SHP77 treated with DMSO at 0.1 percent for 48 hours (cell line): ENCODE measurements around the gene PNO1.

Experiments
- DNase-seq: peaks from one replicate; lab custom pipeline; 2025; lab: John Stamatoyannopoulos, UW

PNO1 gene

DNA sequence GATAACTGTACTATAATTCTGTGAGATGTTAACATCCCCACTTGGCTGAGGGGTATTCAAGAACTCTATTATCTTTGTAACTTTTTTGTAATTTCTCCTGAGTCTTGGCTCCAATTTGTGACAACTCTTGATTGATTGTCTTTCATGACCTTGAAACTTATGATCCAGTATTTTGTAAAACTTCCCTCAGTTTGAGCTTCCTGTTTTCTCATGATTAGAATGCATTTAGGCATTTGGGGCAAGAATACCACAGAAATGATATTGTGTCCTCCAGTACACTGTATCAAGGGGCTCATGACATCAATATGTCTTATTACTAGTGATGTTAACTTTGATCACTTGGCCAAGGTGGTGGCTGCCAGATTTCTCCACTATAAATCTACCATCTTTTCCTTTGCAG is 37.4 kb downstream of the PNO1 start:
- no peak for DNase-seq

DNA sequence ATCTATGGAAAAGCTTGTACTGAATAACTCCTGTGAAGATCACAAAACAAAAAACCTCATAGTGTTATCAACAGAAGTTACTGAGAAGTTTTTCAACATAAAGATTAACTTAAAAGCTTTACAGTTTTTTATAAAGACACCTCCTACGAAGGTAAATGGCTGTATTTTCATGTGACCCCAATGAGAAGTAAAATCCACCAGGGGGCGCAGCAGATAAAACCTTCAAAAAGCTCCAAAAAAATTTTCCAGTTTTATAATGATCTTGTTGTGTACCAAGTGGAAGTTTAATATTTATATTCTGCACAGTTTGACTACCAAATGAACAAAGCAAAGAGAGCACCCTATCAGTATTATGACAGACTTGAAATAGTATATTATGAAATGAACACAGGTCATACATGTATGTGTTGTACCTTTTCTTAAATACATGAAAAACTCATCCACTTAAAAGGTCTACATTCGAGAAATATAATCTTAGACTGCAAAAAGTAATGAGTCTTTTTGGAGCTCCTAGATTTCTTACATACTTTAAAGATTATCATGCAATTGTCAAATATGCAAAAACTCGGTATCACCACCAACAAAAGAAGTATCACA is 38.5 kb downstream of the PNO1 start:
- peak; percentile 13 for DNase-seq

DNA sequence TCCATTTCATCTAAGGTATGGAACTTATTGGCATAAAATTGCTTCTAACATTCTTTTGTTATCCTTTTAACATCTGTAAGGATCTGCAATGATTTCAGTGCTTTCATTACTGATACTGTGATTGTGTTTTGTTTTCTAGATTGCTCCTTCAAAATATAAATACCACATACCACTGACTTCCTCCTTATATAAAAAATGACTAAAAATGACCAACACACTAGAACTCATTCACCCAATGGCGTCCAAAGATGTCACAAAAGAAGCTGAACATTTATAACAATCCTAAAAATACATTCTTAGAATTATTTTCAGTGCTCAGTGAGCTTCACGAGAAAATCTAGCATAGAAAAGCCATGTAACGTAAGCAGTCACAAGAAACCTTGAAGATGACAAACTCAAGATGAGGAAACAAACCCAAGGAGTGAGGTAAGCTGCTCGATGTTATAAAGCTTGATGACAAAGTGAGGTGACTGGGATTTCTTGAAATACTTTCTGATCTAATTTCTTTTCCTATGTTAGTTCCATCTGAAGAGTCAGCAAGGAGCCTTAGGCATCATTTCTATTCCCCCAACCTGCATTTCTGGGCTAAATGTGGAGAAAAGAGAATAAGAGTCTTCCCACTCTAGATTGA is 42.6 kb downstream of the PNO1 start:
- DNase-seq: no peak

DNA sequence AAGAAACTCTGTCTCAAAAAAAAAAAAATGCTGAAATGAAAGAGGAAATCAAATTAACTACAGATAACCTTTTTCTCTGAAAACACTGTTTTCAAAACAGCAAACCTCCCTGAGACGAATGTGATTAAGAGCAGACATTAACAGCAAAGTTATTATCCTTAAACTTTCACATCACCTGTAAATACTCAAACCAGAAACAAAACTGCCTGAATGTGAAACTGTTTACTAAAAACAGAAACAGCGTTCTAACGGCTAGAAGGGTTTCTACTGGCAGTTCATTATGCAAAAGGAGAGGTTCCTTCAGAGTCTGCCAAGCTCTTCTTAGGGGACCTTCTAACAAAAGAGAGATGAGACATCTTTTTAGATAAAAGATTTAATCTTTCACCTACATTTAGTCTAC is 45.9 kb downstream of the PNO1 start:
- DNase-seq: no peak

DNA sequence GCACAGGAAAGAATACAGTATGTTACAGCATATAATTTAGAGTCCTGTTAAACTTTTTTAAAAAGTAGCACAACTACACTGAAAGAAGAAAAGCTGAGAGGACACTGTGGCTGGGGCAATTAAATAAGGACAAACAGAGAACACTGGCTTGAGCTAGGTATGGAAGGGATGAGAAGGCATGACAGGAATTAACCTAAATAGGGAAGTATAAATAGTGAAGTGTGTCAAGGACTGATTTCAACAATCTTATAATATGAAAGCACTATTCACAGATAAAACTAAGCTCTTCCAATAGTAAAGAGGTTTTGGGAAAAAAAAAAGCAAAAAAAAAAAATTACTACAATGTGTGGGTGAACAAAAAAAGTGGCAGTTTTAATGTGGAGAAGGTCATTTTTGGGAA is 49.1 kb downstream of the PNO1 start:
- no peak for DNase-seq

DNA sequence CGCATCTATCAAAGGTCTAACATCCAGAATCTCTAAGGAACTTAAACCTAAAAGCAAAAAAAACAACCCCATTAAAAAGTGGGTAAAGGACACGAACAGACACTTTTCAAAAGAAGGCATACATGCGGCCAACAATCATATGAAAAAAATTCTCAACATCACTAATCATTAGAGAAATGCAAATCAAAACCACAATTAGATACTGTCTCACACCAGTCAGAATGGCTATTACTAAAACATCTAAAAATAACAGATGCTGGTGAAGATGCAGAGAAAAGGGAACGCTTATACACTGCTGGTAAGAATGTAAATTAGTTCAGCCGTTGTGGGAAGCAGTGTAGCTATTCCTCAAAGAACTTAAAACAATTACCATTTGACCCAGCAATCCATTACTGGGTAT is 56.7 kb downstream of the PNO1 start:
- DNase-seq: no peak

DNA sequence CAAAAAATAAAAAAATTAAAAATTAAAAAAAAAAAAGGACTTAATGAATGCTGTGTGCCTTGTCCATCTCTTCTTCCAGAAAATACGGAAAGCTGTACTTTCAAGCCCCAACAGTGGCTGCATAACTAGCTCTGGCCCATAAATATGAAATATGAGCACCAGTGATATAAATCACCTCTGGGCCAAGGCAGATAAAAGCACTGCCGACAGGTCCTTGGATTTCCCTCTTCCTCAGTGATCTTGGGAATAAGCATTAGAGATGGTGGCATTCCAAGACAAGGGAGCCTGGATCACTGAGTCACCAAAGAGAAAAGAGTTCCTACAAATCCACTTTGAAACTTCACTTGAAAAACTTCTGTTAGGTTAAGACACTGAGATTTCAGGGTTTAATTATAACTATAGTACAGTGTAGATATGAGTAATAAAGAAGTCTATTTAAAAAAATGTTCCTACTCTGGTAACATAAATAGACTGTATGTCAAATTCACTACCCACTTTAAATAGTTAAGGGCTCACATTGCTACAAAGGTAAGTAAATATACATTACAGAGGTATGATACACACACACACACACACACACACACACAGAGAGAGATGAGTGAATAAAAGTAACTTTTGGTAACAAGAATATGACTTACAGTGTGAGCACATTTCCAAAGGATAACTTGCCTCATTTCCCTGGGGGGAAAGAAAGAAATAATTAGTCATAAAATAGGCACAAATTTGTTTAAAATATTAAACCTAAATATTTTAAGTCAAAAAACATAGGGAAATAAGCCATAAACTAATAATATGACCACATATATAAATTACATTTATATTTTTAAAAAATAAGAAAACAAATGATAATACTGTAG is 59.0 kb downstream of the PNO1 start:
- no peak for DNase-seq

DNA sequence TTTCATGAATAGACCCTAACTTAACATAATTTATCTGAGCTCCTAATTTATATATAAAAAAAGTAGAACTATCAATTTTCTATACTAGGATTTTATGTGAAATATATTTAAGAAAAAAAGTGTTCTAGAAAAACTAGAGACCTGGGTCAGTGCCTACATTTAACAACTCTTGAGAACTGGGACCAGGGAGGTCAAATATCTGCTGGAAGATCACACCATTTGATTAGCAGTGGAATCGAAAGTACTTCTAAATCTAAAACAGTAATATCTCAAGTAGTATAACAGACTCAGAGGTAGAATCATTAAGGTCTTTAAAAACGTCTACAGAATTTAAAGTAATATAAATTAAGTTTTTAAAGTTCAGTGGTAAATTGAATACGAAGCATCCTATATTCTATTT is 60.0 kb downstream of the PNO1 start:
- no peak for DNase-seq

DNA sequence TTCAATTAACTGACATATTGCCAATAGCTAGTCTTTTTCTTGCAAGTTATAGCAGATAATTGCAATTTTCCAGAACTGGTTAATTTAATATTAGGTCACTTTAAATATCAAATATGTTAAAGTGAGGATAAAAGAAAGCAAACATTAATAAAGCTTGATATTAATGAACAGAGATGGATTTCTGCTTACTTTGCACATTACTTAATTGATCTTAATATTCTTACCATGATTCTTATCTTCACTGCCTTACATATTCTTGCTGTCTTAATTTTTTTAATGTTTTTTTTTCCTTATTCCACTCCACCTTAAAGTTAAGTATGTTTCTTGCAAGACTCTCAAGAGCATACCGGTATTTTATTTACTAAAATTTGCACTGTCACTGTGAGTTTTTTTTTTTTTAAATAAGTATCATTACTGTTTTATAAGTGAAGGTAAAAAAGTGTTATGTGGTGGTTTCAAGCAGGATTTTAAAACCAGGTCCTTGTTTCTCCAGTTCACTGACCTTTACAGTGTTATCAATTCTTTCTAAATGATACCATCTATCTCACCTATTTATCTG is 60.7 kb downstream of the PNO1 start:
- no peak for DNase-seq

DNA sequence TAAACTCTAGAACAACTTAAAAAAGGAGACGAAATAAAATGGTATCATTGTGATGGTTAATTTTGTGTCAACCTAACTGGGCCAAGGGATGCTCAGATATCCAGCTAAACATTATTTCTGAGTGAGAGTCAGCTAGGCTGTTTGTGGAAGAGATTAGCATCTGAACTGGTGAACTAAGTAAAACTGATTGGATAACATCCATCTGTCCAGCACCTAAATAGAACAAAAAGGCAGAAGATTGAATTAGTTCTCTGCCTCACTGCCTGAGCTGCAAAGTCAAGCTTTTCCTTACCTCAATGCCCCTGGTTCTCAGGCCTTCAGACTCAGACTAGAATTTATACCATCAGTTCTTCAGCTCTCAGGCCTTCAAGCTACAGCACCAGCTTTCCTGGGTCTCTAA is 64.6 kb downstream of the PNO1 start:
- DNase-seq: no peak

DNA sequence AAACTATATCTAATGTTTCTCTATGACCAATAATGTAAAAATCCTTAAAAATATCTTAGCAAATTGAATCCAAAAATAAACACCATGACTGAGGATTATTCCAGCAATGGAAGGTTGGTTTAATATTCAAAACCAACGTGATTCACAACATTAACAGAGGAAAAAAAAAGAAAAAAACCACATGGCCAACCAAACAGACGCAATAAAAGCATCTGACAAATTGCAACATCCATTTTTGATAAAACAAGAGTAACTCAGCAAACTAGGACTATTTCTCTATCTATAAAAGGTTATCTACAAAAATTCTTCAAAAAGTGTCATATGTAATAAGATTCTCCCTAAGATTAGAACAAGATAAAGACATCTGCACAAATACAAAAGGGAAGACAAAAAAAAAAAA is 65.7 kb downstream of the PNO1 start:
- DNase-seq: no peak

DNA sequence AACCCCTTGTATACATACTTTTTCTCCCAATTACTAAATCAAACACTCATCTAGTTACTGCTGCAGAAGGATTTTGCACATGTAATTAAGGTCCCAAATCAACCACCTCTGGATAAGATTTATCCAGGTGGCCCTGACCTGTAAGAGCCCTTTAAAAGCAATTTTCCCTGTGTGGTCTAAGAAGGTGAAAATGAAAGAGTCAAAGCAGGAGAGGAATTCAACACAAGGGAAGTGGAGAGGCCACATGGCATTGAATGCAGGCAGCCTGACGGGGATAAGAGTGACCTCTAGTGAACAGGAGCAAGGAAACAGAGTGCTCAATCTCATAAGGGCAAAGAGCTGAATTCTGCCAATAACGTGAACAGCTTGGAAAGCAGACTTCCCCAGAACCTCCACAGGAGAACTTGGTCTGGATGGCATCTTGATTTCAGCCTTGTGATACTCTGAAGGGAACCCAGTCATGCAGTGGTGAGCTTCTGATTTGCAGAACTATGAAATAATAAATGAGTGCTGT is 67.5 kb downstream of the PNO1 start:
- no peak for DNase-seq
